Activated T-cell treated with anti-CD3 and anti-CD28 coated beads, Interleukin-2, amount 50 U/mL, for 4 hours (primary cell): ENCODE data around the gene CTSS. TPM values are rescaled to one million over a fixed set of nuclear protein-coding genes. Genes with fewer than 3 reads are reported as not detected.
"Not testable (repeated sequence)": the region's sequence is repeated elsewhere in the genome, so short reads cannot be mapped to it uniquely, and the experiment has no call there.

Experiments
- ATAC-seq, 2 donors: fragments of 200-7000 bp; cut with Tn5 transposase; one replicate each; pipeline ENCODE4 v1.10.0; 2021
- DNase-seq: peaks from one replicate; pipeline ENCODE4 v3.0.0-alpha.2; 2020
- H3K27me3 Mint-ChIP-seq: one replicate; pipeline ENCODE4 v1.8.0; 2021; ENCODE audit warnings: low read depth, mixed read lengths
- H3K36me3 Mint-ChIP-seq: one replicate; pipeline ENCODE4 v1.8.0; 2022; ENCODE audit warnings: mixed read lengths; ENCODE audit not compliant: insufficient read depth
- H3K4me1 Mint-ChIP-seq: one replicate; pipeline ENCODE4 v1.8.0; 2021; ENCODE audit warnings: low read depth, mixed read lengths
- H3K4me3 Mint-ChIP-seq: one replicate; pipeline ENCODE4 v1.8.0; 2021; ENCODE audit warnings: mild to moderate bottlenecking, moderate library complexity, mixed read lengths
- H3K9me3 Mint-ChIP-seq: one replicate; pipeline ENCODE4 v1.8.0; 2021; ENCODE audit warnings: mixed read lengths
- total RNA-seq, 3 donors: library from RNA; stranded (reverse); gene quantifications; one replicate each; pipeline ENCODE4 v1.2.1, GENCODE V29; 2021

Gene CTSS
- total RNA-seq, 3 donors from 2014 or later = 37.3 to 41.2 (median 37.4) TPM

GRCh38 chr1:150760013-150760412 is 5.6 kb downstream of the CTSS start:
- no peak overlapping the region for H3K4me3 Mint-ChIP-seq
- no peaks in the 10 kb centered on the region for H3K9me3 Mint-ChIP-seq
- ATAC-seq (no peak), DNase-seq (no peak)
- H3K4me1 Mint-ChIP-seq = peaks cover 38% of the 10 kb centered on the region
- no peaks in the 10 kb centered on the region for H3K27me3 Mint-ChIP-seq
- H3K36me3 Mint-ChIP-seq = peaks cover 29% of the 10 kb centered on the region

GRCh38 chr1:150753416-150753815 is 12.2 kb downstream of the CTSS start:
- H3K9me3 Mint-ChIP-seq = no peaks in the 10 kb centered on the region
- no peaks in the 10 kb centered on the region for H3K4me1 Mint-ChIP-seq
- DNase-seq (no peak), ATAC-seq (no peak)
- peaks cover 36% of the 10 kb centered on the region for H3K36me3 Mint-ChIP-seq
- H3K27me3 Mint-ChIP-seq = no peaks in the 10 kb centered on the region
- no peak overlapping the region for H3K4me3 Mint-ChIP-seq

GRCh38 chr1:150751443-150751842 is 14.1 kb downstream of the CTSS start:
- Mint-ChIP-seq H3K27me3 (no peaks in the 10 kb centered on the region), H3K9me3 (no peaks in the 10 kb centered on the region), H3K4me3 (no peak overlapping the region), H3K36me3 (peaks cover 29% of the 10 kb centered on the region), H3K4me1 (no peaks in the 10 kb centered on the region)
- no peak for DNase-seq
- ATAC-seq = no peak

GRCh38 chr1:150749720-150750311 is 15.8 kb downstream of the CTSS start:
- Mint-ChIP-seq H3K9me3 (no peaks in the 10 kb centered on the region), H3K36me3 (peaks cover 25% of the 10 kb centered on the region), H3K27me3 (no peaks in the 10 kb centered on the region), H3K4me3 (no peak overlapping the region), H3K4me1 (no peaks in the 10 kb centered on the region)
- DNase-seq = no peak
- no peak for ATAC-seq

GRCh38 chr1:150748878-150749719 is 16.5 kb downstream of the CTSS start:
- H3K9me3 Mint-ChIP-seq = no peaks in the 10 kb centered on the region
- H3K27me3 Mint-ChIP-seq = no peaks in the 10 kb centered on the region
- no peaks in the 10 kb centered on the region for H3K4me1 Mint-ChIP-seq
- ATAC-seq (no peak), DNase-seq (no peak)
- H3K36me3 Mint-ChIP-seq = peaks cover 23% of the 10 kb centered on the region
- no peak overlapping the region for H3K4me3 Mint-ChIP-seq

- H3K27me3 Mint-ChIP-seq = no peaks in the 10 kb centered on the region
- no peaks in the 10 kb centered on the region for H3K4me1 Mint-ChIP-seq
- H3K36me3 Mint-ChIP-seq = peaks cover 15% of the 10 kb centered on the region
- ATAC-seq (no peak), DNase-seq (no peak)
- no peaks in the 10 kb centered on the region for H3K9me3 Mint-ChIP-seq
- no peak overlapping the region for H3K4me3 Mint-ChIP-seq
Observed at GRCh38 chr1:150730130-150730721, 35.4 kb downstream of the CTSS start.

GRCh38 chr1:150724336-150724735 is 41.2 kb downstream of the CTSS start:
- H3K4me3 Mint-ChIP-seq = no peak overlapping the region
- H3K9me3 Mint-ChIP-seq = no peaks in the 10 kb centered on the region
- ATAC-seq (no peak), DNase-seq (no peak)
- H3K27me3 Mint-ChIP-seq = no peaks in the 10 kb centered on the region
- H3K4me1 Mint-ChIP-seq = no peaks in the 10 kb centered on the region
- no peaks in the 10 kb centered on the region for H3K36me3 Mint-ChIP-seq

- Mint-ChIP-seq H3K9me3 (no peaks in the 10 kb centered on the region), H3K4me3 (no peak within 1 kb of the TSS), H3K36me3 (no peaks in the 10 kb centered on the region), H3K27me3 (no peaks in the 10 kb centered on the region), H3K4me1 (no peaks in the 10 kb centered on the region)
- ATAC-seq (no peak), DNase-seq (no peak)
Observed at GRCh38 chr1:150720703-150721102, 44.9 kb downstream of the CTSS start, which contains the start of gene HORMAD1. Gene HORMAD1, minus strand, starts transcription at chr1:150720895. Its CDS starts 1,390 bp downstream, at chr1:150719505.

- Mint-ChIP-seq H3K4me3 (no peak overlapping the region), H3K36me3 (no peaks in the 10 kb centered on the region), H3K9me3 (no peaks in the 10 kb centered on the region), H3K4me1 (no peaks in the 10 kb centered on the region), H3K27me3 (no peaks in the 10 kb centered on the region)
- ATAC-seq = no peak
- no peak for DNase-seq
Observed at GRCh38 chr1:150720098-150720497, 45.5 kb downstream of the CTSS start.

GRCh38 chr1:150718225-150718891 is 47.2 kb downstream of the CTSS start:
- no peak overlapping the region for H3K4me3 Mint-ChIP-seq
- no peaks in the 10 kb centered on the region for H3K9me3 Mint-ChIP-seq
- ATAC-seq (no peak), DNase-seq (no peak)
- H3K4me1 Mint-ChIP-seq = no peaks in the 10 kb centered on the region
- H3K27me3 Mint-ChIP-seq = no peaks in the 10 kb centered on the region
- H3K36me3 Mint-ChIP-seq = no peaks in the 10 kb centered on the region

- H3K9me3 Mint-ChIP-seq, H3K36me3 Mint-ChIP-seq, H3K4me1 Mint-ChIP-seq, H3K27me3 Mint-ChIP-seq, ATAC-seq, DNase-seq, H3K4me3 Mint-ChIP-seq: not testable (repeated sequence)
Observed at GRCh38 chr1:150709031-150709430, 56.5 kb downstream of the CTSS start.

- H3K4me3 Mint-ChIP-seq = no peak overlapping the region
- no peaks in the 10 kb centered on the region for H3K9me3 Mint-ChIP-seq
- H3K27me3 Mint-ChIP-seq = no peaks in the 10 kb centered on the region
- no peaks in the 10 kb centered on the region for H3K36me3 Mint-ChIP-seq
- ATAC-seq (peak; percentile 48 to 82), DNase-seq (no peak)
- peaks cover 1% of the 10 kb centered on the region for H3K4me1 Mint-ChIP-seq
Observed at GRCh38 chr1:150708595-150708994, 57.0 kb downstream of the CTSS start.

GRCh38 chr1:150706091-150706490 is 59.5 kb downstream of the CTSS start:
- no peaks in the 10 kb centered on the region for H3K27me3 Mint-ChIP-seq
- DNase-seq = no peak
- peaks cover 1% of the 10 kb centered on the region for H3K4me1 Mint-ChIP-seq
- H3K9me3 Mint-ChIP-seq = no peaks in the 10 kb centered on the region
- H3K36me3 Mint-ChIP-seq = no peaks in the 10 kb centered on the region
- H3K4me3 Mint-ChIP-seq = no peak overlapping the region
- ATAC-seq = no peak

GRCh38 chr1:150703427-150703826 is 62.2 kb downstream of the CTSS start:
- ATAC-seq = no peak
- Mint-ChIP-seq H3K27me3 (peaks cover 3% of the 10 kb centered on the region), H3K36me3 (no peaks in the 10 kb centered on the region), H3K4me3 (no peak overlapping the region), H3K4me1 (no peaks in the 10 kb centered on the region), H3K9me3 (no peaks in the 10 kb centered on the region)
- DNase-seq = no peak
